ENCODE results near the gene UBASH3B. TPM values are rescaled to one million over a fixed set of nuclear protein-coding genes. Genes with fewer than 3 reads are reported as not detected.

Gene UBASH3B
- total and polyA plus RNA-seq, 2 of the 13 experiments (the other 11 are each of a cell fraction or from before 2014, with no cell fraction given) = 4.4 to 7.6 TPM

GRCh38 chr11:122802876-122803275 lies 147.4 kb downstream of the UBASH3B start (continued):
- no peak for TF ChIP-seq MED13 (CRISPR knock-in tag; IDR thresholded peaks at IDR 0.05)
- TF ChIP-seq SIN3B (IDR thresholded peaks at IDR 0.05; ENCODE audit: low read length) = no peak
- no peak for TF ChIP-seq FOXK1 (CRISPR knock-in tag; IDR thresholded peaks at IDR 0.05; ENCODE audit: borderline replicate concordance, low read depth)
- TF ChIP-seq HOXA3 (CRISPR knock-in tag; IDR thresholded peaks at IDR 0.05) = no peak
- no peak for TF ChIP-seq ZNF788 (CRISPR knock-in tag; IDR thresholded peaks at IDR 0.05; ENCODE audit: borderline replicate concordance)
- no peak for TF ChIP-seq ZSCAN25 (CRISPR knock-in tag; IDR thresholded peaks at IDR 0.05)
- no peak for TF ChIP-seq GTF3A (CRISPR knock-in tag; conservative IDR thresholded peaks at IDR 0.05)

GRCh38 chr11:122803306-122803705 lies 147.8 kb downstream of the UBASH3B start:
- Histone ChIP-seq H3K4me1 (ENCODE audit: insufficient read depth, low read length) (no peaks in the 10 kb centered on the region), H3K9me3 (ENCODE audit: low read length) (no peaks in the 10 kb centered on the region), H3K79me2 (ENCODE audit: insufficient read depth, low read length) (no peaks in the 10 kb centered on the region), H3K36me3 (replicated peaks in 1 of 2; ENCODE audit: control insufficient read depth in 1 of 2, insufficient read depth in 2 of 2, low read length in 2 of 2) (peaks cover 0 to 2% of the 10 kb centered on the region in 2 experiments; a peak in 1 of 5 replicates), H3K27me3 (ENCODE audit: control insufficient read depth in 1 of 2, insufficient read depth in 2 of 2, low read length in 2 of 2) (no peaks in the 10 kb centered on the region), H3K4me2 (ENCODE audit: low read depth, low read length) (no peak overlapping the region), H3K4me3 (replicated peaks in 1 of 3; ENCODE audit: insufficient read depth in 1 of 3, low read depth in 2 of 3, low read length in 3 of 3) (no peak overlapping the region), H2AFZ (ENCODE audit: low read length) (no peak overlapping the region), H3K27ac (ENCODE audit: extremely low read length, insufficient read depth, low read length) (no peak overlapping the region), H3K9ac (ENCODE audit: insufficient read depth, low read depth, low read length) (no peak overlapping the region), H4K20me1 (ENCODE audit: insufficient read depth, low read length) (no peaks in the 10 kb centered on the region)
- intact Hi-C loops (cut with micrococcal nuclease; ENCODE audit: unreplicated experiment) = no loop called here
- POLR2A ChIA-PET = no interaction called here
- DNase-seq (ENCODE audit: low spot score) = no peak
- TF ChIP-seq, protein P1, sequence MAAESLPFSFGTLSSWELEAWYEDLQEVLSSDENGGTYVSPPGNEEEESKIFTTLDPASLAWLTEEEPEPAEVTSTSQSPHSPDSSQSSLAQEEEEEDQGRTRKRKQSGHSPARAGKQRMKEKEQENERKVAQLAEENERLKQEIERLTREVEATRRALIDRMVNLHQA (CRISPR knock-in tag; IDR thresholded peaks at IDR 0.05) = no peak
- TF ChIP-seq AHR (CRISPR knock-in tag; IDR thresholded peaks at IDR 0.05) = no peak
- TF ChIP-seq CCDC6 (CRISPR knock-in tag; IDR thresholded peaks at IDR 0.05) = no peak
- TF ChIP-seq, protein P2, sequence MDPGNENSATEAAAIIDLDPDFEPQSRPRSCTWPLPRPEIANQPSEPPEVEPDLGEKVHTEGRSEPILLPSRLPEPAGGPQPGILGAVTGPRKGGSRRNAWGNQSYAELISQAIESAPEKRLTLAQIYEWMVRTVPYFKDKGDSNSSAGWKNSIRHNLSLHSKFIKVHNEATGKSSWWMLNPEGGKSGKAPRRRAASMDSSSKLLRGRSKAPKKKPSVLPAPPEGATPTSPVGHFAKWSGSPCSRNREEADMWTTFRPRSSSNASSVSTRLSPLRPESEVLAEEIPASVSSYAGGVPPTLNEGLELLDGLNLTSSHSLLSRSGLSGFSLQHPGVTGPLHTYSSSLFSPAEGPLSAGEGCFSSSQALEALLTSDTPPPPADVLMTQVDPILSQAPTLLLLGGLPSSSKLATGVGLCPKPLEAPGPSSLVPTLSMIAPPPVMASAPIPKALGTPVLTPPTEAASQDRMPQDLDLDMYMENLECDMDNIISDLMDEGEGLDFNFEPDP (CRISPR knock-in tag; conservative IDR thresholded peaks at IDR 0.05) = no peak
- TF ChIP-seq ZNF260 (CRISPR knock-in tag; IDR thresholded peaks at IDR 0.05; ENCODE audit: borderline replicate concordance, low read depth) = no peak
- no peak for TF ChIP-seq CREBL2 (CRISPR knock-in tag; IDR thresholded peaks at IDR 0.05; ENCODE audit: borderline replicate concordance)
- no peak for TF ChIP-seq ZNF552 (CRISPR knock-in tag; IDR thresholded peaks at IDR 0.05; ENCODE audit: borderline replicate concordance)
- no peak for TF ChIP-seq ZNF841 (CRISPR knock-in tag; IDR thresholded peaks at IDR 0.05; ENCODE audit: borderline replicate concordance)
- no peak for FAIRE-seq
- WGBS (ENCODE audit: low lambda C conversion rate) = 82% methylated on average over 2 of the region's 2 CpGs
- no TSS peak for BruUV-seq (replicated peaks)
- CTCF ChIA-PET (ENCODE audit: low intra/inter-chr PET ratio, low total read pairs) = no interaction called here
- in situ Hi-C loops (cut with HindIII; ENCODE audit: extremely low pct_ligation_motif_present, low pct_unique_long_range_greater_than_20kb) = no loop called here
- no peak for ATAC-seq

All from HepG2 (cell line).